Neural progenitor cell (in vitro differentiated cells): Measurements from ENCODE around the gene PAK4.

Experiments
- EZH2phosphoT487 ChIP-seq: fragments of 200-600 bp; sonication (generic); IDR thresholded peaks from 2 replicates; pipeline ENCODE4 v1.6.1; 2017; ENCODE audit warnings: antibody characterized with exemption
- TF ChIP-seq, protein P1 (sequence below): fragments of 200-600 bp; sonication (generic); IDR thresholded peaks from 2 replicates; pipeline ENCODE4 v1.5.1; 2017; ENCODE audit warnings: antibody characterized with exemption, mild to moderate bottlenecking

DNA sequence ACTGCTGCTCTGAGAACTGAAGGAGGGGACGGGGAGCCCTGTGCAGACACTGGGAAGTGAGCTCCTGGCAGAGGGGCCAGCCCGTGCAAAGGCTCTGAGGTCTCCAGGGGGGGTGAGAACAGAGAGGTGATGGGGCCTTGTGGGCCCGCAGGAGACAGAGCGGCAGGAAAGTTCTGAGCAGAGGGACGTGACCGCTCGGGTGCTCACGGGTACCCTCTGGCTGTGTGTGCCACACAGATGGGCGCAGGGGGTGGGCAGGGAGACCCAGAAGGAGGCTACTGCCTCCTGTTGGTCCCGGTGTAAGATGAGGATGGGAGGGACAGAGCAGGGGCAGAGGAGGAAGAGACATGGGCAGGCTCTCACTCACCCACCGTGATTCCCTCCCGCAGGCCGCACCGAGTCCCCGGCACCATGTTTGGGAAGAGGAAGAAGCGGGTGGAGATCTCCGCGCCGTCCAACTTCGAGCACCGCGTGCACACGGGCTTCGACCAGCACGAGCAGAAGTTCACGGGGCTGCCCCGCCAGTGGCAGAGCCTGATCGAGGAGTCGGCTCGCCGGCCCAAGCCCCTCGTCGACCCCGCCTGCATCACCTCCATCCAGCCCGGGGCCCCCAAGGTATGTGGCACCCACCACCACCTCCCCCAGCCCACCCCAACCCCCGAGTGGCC, 43.7 kb downstream of the PAK4 start:
- no peak for TF ChIP-seq EZH2phosphoT487
- TF ChIP-seq, protein P1, sequence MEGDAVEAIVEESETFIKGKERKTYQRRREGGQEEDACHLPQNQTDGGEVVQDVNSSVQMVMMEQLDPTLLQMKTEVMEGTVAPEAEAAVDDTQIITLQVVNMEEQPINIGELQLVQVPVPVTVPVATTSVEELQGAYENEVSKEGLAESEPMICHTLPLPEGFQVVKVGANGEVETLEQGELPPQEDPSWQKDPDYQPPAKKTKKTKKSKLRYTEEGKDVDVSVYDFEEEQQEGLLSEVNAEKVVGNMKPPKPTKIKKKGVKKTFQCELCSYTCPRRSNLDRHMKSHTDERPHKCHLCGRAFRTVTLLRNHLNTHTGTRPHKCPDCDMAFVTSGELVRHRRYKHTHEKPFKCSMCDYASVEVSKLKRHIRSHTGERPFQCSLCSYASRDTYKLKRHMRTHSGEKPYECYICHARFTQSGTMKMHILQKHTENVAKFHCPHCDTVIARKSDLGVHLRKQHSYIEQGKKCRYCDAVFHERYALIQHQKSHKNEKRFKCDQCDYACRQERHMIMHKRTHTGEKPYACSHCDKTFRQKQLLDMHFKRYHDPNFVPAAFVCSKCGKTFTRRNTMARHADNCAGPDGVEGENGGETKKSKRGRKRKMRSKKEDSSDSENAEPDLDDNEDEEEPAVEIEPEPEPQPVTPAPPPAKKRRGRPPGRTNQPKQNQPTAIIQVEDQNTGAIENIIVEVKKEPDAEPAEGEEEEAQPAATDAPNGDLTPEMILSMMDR: no peak
